Liver (tissue), 3 donors: ENCODE data around the gene UAP1.

Source experiments
- FOXA2 ChIP-seq: IDR thresholded peaks from 2 replicates; pipeline ENCODE4 v1.6.1; 2016; ENCODE audit warnings: antibody characterized with exemption
- GABPA ChIP-seq, 2 donors: IDR thresholded peaks in 1 of 2; conservative IDR thresholded peaks in 1 of 2; 2 replicates each; pipeline ENCODE4 v1.6.1; 2016; ENCODE audit warnings: antibody characterized with exemption in 2 of 2, mild to moderate bottlenecking in 1 of 2, moderate library complexity in 1 of 2
- RXRA ChIP-seq, 2 donors: IDR thresholded peaks; 2 replicates each; pipeline ENCODE4 v1.6.1; 2017 to 2018; ENCODE audit warnings: antibody characterized with exemption in 2 of 2, mild to moderate bottlenecking in 1 of 2
- SP1 ChIP-seq: IDR thresholded peaks from 2 replicates; pipeline ENCODE4 v1.6.1; 2018; ENCODE audit warnings: antibody characterized with exemption, mild to moderate bottlenecking
- TAF1 ChIP-seq: conservative IDR thresholded peaks from 2 replicates; pipeline ENCODE4 v1.6.1; 2016; ENCODE audit warnings: antibody characterized with exemption, mild to moderate bottlenecking
- YY1 ChIP-seq: IDR thresholded peaks from 2 replicates; pipeline ENCODE4 v1.6.1; 2016; ENCODE audit warnings: antibody characterized with exemption, mild to moderate bottlenecking
- TF ChIP-seq, protein P1 (sequence below): fragments of 150-350 bp; IDR thresholded peaks from 2 replicates; pipeline ENCODE4 v1.5.1; 2017; ENCODE audit warnings: improper control_type of control experiment, low read depth, low read length; ENCODE audit not compliant: missing input control
- TF ChIP-seq, protein P2 (sequence below): IDR thresholded peaks from 2 replicates; pipeline ENCODE4 v1.6.1; 2016; ENCODE audit warnings: antibody characterized with exemption, mild to moderate bottlenecking
- TF ChIP-seq, protein P3 (sequence below): IDR thresholded peaks from 2 replicates; pipeline ENCODE4 v1.6.1; 2016; ENCODE audit warnings: antibody characterized with exemption
- donor health status: healthy.
- donor health status: healthy.

DNA sequence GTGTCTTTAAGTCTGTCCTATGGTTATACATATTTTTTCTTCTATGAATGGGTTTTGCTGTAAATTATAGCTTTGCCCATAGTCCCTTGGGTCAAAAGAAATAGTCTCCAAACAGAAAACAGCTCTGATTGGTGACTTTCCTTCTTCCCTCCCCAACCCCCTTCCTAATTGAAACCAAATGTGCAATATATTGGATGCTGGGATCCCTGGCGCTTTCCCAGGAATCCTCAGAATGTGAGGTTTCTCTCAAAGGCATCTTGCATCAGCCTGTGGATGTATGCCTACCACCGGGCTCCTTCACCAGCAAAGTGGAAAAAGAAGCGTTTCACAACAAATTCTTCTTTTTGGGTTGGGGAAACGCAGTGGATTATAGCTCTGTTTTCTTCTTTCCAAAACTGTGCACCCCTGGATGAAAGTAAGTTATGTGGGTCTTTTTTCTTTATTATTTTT lies 70.7 kb downstream of the UAP1 start, which contains the start of gene DDR2:
- no peak for TF ChIP-seq RXRA (IDR thresholded peaks at IDR 0.05)
- TF ChIP-seq, protein P1, sequence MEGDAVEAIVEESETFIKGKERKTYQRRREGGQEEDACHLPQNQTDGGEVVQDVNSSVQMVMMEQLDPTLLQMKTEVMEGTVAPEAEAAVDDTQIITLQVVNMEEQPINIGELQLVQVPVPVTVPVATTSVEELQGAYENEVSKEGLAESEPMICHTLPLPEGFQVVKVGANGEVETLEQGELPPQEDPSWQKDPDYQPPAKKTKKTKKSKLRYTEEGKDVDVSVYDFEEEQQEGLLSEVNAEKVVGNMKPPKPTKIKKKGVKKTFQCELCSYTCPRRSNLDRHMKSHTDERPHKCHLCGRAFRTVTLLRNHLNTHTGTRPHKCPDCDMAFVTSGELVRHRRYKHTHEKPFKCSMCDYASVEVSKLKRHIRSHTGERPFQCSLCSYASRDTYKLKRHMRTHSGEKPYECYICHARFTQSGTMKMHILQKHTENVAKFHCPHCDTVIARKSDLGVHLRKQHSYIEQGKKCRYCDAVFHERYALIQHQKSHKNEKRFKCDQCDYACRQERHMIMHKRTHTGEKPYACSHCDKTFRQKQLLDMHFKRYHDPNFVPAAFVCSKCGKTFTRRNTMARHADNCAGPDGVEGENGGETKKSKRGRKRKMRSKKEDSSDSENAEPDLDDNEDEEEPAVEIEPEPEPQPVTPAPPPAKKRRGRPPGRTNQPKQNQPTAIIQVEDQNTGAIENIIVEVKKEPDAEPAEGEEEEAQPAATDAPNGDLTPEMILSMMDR = no peak
- no peak for TF ChIP-seq YY1
- no peak for TF ChIP-seq FOXA2
- no peak for TF ChIP-seq SP1
- TF ChIP-seq, protein P2, sequence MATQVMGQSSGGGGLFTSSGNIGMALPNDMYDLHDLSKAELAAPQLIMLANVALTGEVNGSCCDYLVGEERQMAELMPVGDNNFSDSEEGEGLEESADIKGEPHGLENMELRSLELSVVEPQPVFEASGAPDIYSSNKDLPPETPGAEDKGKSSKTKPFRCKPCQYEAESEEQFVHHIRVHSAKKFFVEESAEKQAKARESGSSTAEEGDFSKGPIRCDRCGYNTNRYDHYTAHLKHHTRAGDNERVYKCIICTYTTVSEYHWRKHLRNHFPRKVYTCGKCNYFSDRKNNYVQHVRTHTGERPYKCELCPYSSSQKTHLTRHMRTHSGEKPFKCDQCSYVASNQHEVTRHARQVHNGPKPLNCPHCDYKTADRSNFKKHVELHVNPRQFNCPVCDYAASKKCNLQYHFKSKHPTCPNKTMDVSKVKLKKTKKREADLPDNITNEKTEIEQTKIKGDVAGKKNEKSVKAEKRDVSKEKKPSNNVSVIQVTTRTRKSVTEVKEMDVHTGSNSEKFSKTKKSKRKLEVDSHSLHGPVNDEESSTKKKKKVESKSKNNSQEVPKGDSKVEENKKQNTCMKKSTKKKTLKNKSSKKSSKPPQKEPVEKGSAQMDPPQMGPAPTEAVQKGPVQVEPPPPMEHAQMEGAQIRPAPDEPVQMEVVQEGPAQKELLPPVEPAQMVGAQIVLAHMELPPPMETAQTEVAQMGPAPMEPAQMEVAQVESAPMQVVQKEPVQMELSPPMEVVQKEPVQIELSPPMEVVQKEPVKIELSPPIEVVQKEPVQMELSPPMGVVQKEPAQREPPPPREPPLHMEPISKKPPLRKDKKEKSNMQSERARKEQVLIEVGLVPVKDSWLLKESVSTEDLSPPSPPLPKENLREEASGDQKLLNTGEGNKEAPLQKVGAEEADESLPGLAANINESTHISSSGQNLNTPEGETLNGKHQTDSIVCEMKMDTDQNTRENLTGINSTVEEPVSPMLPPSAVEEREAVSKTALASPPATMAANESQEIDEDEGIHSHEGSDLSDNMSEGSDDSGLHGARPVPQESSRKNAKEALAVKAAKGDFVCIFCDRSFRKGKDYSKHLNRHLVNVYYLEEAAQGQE = no peak
- TF ChIP-seq TAF1 = no peak
- TF ChIP-seq GABPA (IDR thresholded peaks at IDR 0.05 in 1 of 2, conservative IDR thresholded peaks at IDR 0.05 in 1 of 2) = no peak
- TF ChIP-seq, protein P3, sequence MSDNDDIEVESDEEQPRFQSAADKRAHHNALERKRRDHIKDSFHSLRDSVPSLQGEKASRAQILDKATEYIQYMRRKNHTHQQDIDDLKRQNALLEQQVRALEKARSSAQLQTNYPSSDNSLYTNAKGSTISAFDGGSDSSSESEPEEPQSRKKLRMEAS = no peak
